IMR-90 (cell line): ENCODE results near the gene SPTY2D1. TPM values are rescaled to one million over a fixed set of nuclear protein-coding genes. Genes with fewer than 3 reads are reported as not detected.

Experiments used
- ATAC-seq: fragments of 200-7000 bp; cut with Tn5 transposase; 2 replicates; pipeline ENCODE4 v1.9.1; 2020; ENCODE audit warnings: low read depth, mild to moderate bottlenecking, moderate library complexity
- BruUV-seq: library from RNA; stranded (reverse); fragments of 400-500 nt; replicated peaks from 2 replicates; lab custom pipeline; 2021; lab: Mats Ljungman, UMichigan
- CTCF ChIA-PET: fragments of 300-600 bp; formaldehyde crosslinking; extraction: SDS; loops from one replicate; lab custom pipeline; 2021; ENCODE audit warnings: antibody characterized with exemption; lab: Yijun Ruan, JAX
- POLR2A ChIA-PET: fragments of 300-600 bp; sonication (Branson Sonifier 250); formaldehyde crosslinking; loops from one replicate; lab custom pipeline; 2022; ENCODE audit warnings: antibody characterized with exemption; ENCODE audit not compliant: unreplicated experiment; lab: Charles Lee
- DNase-seq: peaks from one replicate; pipeline ENCODE4 v3.0.0; 2013
- H2AFZ ChIP-seq: replicated peaks from 2 replicates; pipeline ENCODE3; 2013; ENCODE audit warnings: low read length, mild to moderate bottlenecking; ENCODE audit not compliant: poor library complexity
- H2AK5ac ChIP-seq: 2 replicates; pipeline ENCODE4 v1.6.1; 2013; ENCODE audit warnings: low read depth, low read length, inconsistent platforms
- H2AK9ac ChIP-seq: replicated peaks from 2 replicates; pipeline ENCODE3; 2013; ENCODE audit warnings: mild to moderate bottlenecking, low read depth, low read length, moderate library complexity; ENCODE audit not compliant: poor library complexity
- H2BK120ac ChIP-seq: 2 replicates; pipeline ENCODE4 v1.6.1; 2013; ENCODE audit warnings: low read depth, low read length, inconsistent platforms
- H2BK15ac ChIP-seq: 3 replicates; pipeline ENCODE4 v1.6.1; 2013; ENCODE audit warnings: low read depth, low read length, inconsistent platforms
- H2BK20ac ChIP-seq: 2 replicates; pipeline ENCODE4 v1.6.1; 2013; ENCODE audit warnings: low read depth, mild to moderate bottlenecking, inconsistent platforms, low read length, moderate library complexity
- H2BK5ac ChIP-seq: 2 replicates; pipeline ENCODE4 v1.6.1; 2013; ENCODE audit warnings: mild to moderate bottlenecking, low read depth, low read length, inconsistent platforms; ENCODE audit not compliant: poor library complexity, severe bottlenecking
- H3K14ac ChIP-seq: replicated peaks from 2 replicates; pipeline ENCODE4 v1.6.1; 2013; ENCODE audit warnings: low read depth, low read length, inconsistent platforms
- H3K18ac ChIP-seq: 2 replicates; pipeline ENCODE4 v1.6.1; 2013; ENCODE audit warnings: low read depth, low read length, control low read depth
- H3K23ac ChIP-seq: 2 replicates; pipeline ENCODE4 v1.6.1; 2013; ENCODE audit warnings: low read depth, low read length, inconsistent platforms
- H3K27ac ChIP-seq: 2 replicates; pipeline ENCODE4 v1.5.1; 2013; ENCODE audit warnings: mild to moderate bottlenecking, control low read depth, low read length; ENCODE audit not compliant: insufficient read depth
- H3K27me3 ChIP-seq: 2 replicates; pipeline ENCODE4 v1.6.1; 2013; ENCODE audit warnings: low read length; ENCODE audit not compliant: control insufficient read depth, insufficient read depth
- H3K36me3 ChIP-seq: 2 replicates; pipeline ENCODE4 v1.6.1; 2013; ENCODE audit warnings: low read length, mixed read lengths; ENCODE audit not compliant: control insufficient read depth, insufficient read depth
- H3K4ac ChIP-seq: 2 replicates; pipeline ENCODE4 v1.6.1; 2013; ENCODE audit warnings: low read depth, low read length, inconsistent platforms
- H3K4me1 ChIP-seq: 2 replicates; pipeline ENCODE4 v1.6.1; 2013; ENCODE audit warnings: low read length, mixed read lengths; ENCODE audit not compliant: control insufficient read depth, insufficient read depth
- H3K4me2 ChIP-seq: 2 replicates; pipeline ENCODE4 v1.6.1; 2013; ENCODE audit warnings: low read depth, mild to moderate bottlenecking, control low read depth, low read length, moderate library complexity
- H3K4me3 ChIP-seq: 2 replicates; pipeline ENCODE4 v1.5.1; 2013; ENCODE audit warnings: low read depth, mild to moderate bottlenecking, control low read depth, low read length, moderate library complexity; ENCODE audit not compliant: insufficient read depth
- H3K56ac ChIP-seq: 2 replicates; pipeline ENCODE4 v1.6.1; 2013; ENCODE audit warnings: low read length, inconsistent platforms; ENCODE audit not compliant: insufficient read depth; ENCODE audit errors: extremely low read depth
- H3K79me1 ChIP-seq, 2 experiments: 2 replicates each; pipeline ENCODE4 v1.6.1; 2013; ENCODE audit warnings: low read length in 2 of 2, inconsistent platforms in 1 of 2, low read depth in 1 of 2
- H3K9ac ChIP-seq: 2 replicates; pipeline ENCODE4 v1.6.1; 2013; ENCODE audit warnings: low read depth, low read length, control low read depth
- H3K9me1 ChIP-seq: 2 replicates; pipeline ENCODE4 v1.6.1; 2013; ENCODE audit warnings: low read length, inconsistent platforms; ENCODE audit not compliant: insufficient read depth
- H3K9me3 ChIP-seq: 2 replicates; pipeline ENCODE4 v1.6.1; 2013; ENCODE audit warnings: low read length; ENCODE audit not compliant: control insufficient read depth, insufficient read depth
- H4K20me1 ChIP-seq: 2 replicates; pipeline ENCODE4 v1.6.1; 2013; ENCODE audit warnings: low read length, inconsistent platforms; ENCODE audit not compliant: insufficient read depth
- H4K5ac ChIP-seq: 2 replicates; pipeline ENCODE4 v1.6.1; 2013; ENCODE audit warnings: mild to moderate bottlenecking, low read depth, low read length, control low read depth
- H4K8ac ChIP-seq, 2 experiments: 2 replicates each; pipeline ENCODE4 v1.6.1; 2013; ENCODE audit warnings: low read depth in 2 of 2, low read length in 2 of 2, control low read depth in 1 of 2, inconsistent platforms in 1 of 2
- H4K91ac ChIP-seq: 2 replicates; pipeline ENCODE4 v1.6.1; 2013; ENCODE audit warnings: low read depth, low read length, inconsistent platforms; ENCODE audit not compliant: insufficient read depth
- CHD1 ChIP-seq: IDR thresholded peaks from 2 replicates; pipeline ENCODE4 v1.6.1; 2012; ENCODE audit warnings: low read depth, low read length, improper control_type of control experiment
- FOS ChIP-seq: fragments of 150-350 bp; IDR thresholded peaks from 2 replicates; pipeline ENCODE4 v1.6.1; 2016; ENCODE audit warnings: low read depth, low read length
- MXI1 ChIP-seq: IDR thresholded peaks from 2 replicates; pipeline ENCODE4 v1.6.1; 2012; ENCODE audit warnings: low read depth, mild to moderate bottlenecking, low read length, moderate library complexity, borderline replicate concordance
- RFX5 ChIP-seq: IDR thresholded peaks from 2 replicates; pipeline ENCODE4 v1.8.0; 2012; ENCODE audit warnings: low read depth, mild to moderate bottlenecking, low read length, moderate library complexity
- WGBS, 2 experiments: methylation state at CpG; one replicate each; pipeline versions ENCODE4 v1.1.5 to v1.1.7; 2013; ENCODE audit warnings: missing lambda C conversion rate in 2 of 2; ENCODE audit not compliant: insufficient read length in 1 of 2; ENCODE audit errors: extremely low coverage in 2 of 2; 5-methylcytosine and 5-hydroxymethylcytosine counted together
- dilution Hi-C: fragments of 300-500 bp; cut with HindIII; formaldehyde crosslinking; loops from one replicate; pipeline ENCODE4 v1.14.3; 2018; ENCODE audit warnings: low sequenced_read_pairs; ENCODE audit not compliant: unreplicated experiment
- in situ Hi-C: fragments of 300-500 bp; cut with MboI; formaldehyde crosslinking; loops from 3 replicates; pipeline ENCODE4 v1.14.3; 2019; ENCODE audit warnings: low sequenced_read_pairs, inconsistent platforms, mixed read lengths
- intact Hi-C: fragments of 100-400 bp; cut with micrococcal nuclease; formaldehyde crosslinking; loops from 2 replicates; pipeline ENCODE4 v1.10.0; 2022
- polyA plus RNA-seq, 3 experiments: library from polyadenylated mRNA; depleted of rRNA; stranded (reverse); fragments of >200 nt; gene quantifications; 2 replicates each; pipeline ENCODE4 v1.2.3, GENCODE V29; 2012; ENCODE audit warnings: low replicate concordance in 1 of 3
- total RNA-seq: library from RNA; depleted of rRNA; stranded (reverse); fragments of >200 nt; gene quantifications from 2 replicates; pipeline ENCODE4 v1.2.3, GENCODE V29; 2012
- TF ChIP-seq, protein P1 (sequence below): conservative IDR thresholded peaks from 2 replicates; pipeline ENCODE4 v1.5.1; 2012; ENCODE audit warnings: mild to moderate bottlenecking, low read depth, low read length, improper control_type of control experiment

Gene SPTY2D1
- total and polyA plus RNA-seq, 2 of the 4 experiments (the other 2 are of a cell fraction) = 10.3 to 36.6 TPM

DNA sequence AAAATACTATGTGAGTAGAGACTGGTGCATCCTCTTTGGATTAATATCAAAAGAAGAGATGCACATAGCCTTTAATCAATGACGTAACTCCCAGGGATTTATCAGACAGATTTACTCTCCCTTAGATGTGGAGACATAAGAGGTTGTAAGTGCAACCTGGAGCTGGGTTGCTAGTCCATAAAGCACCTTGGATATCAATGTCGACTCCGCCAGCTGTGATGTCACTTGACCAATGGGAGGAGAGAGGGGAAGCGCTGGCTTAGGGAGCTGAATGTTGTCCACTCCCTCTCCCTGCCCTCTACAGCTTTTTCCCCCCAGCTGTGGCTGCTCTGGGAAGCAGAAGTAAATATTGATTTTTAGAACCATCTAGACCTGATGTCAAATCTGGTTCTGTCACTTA is 35.6 kb upstream of the SPTY2D1 start:
- no peaks in the 10 kb centered on the region for H3K9me3 ChIP-seq
- CTCF ChIA-PET = interaction anchor here (0.6 kb wide), 1 partner anchor 36 kb away, joined by 3 read pairs; no protein-coding TSS in a partner anchor
- in situ Hi-C loops (no loop called here), dilution Hi-C loops (no loop called here), intact Hi-C loops (no loop called here)
- H2BK5ac ChIP-seq = no peak overlapping the region
- H2AK9ac ChIP-seq = no peak overlapping the region
- POLR2A ChIA-PET = no interaction called here
- no peak overlapping the region for H3K18ac ChIP-seq
- H4K5ac ChIP-seq = no peak overlapping the region
- H3K14ac ChIP-seq = no peak overlapping the region
- no peaks in the 10 kb centered on the region for H3K9me1 ChIP-seq
- no peak overlapping the region for H3K4ac ChIP-seq
- H4K91ac ChIP-seq = no peak overlapping the region
- no peak overlapping the region for H2BK120ac ChIP-seq
- no peak overlapping the region for H4K8ac ChIP-seq
- H3K4me1 ChIP-seq = no peaks in the 10 kb centered on the region
- no peak overlapping the region for H2AFZ ChIP-seq
- H3K9ac ChIP-seq = no peak overlapping the region
- no peak overlapping the region for H2BK15ac ChIP-seq
- H3K4me3 ChIP-seq = no peak overlapping the region
- DNase-seq (no peak), ATAC-seq (no peak)
- no peak overlapping the region for H3K56ac ChIP-seq
- no peak overlapping the region for H2AK5ac ChIP-seq
- H3K27ac ChIP-seq = no peak overlapping the region
- H3K36me3 ChIP-seq = no peaks in the 10 kb centered on the region
- H2BK20ac ChIP-seq = no peak overlapping the region
- peaks cover 2% of the 10 kb centered on the region; the same call in 1 of the 2 replicates for H3K27me3 ChIP-seq
- H3K23ac ChIP-seq = no peak overlapping the region
- no CpG with 5 or more reads among the region's 4 CpGs for WGBS, 2 experiments
- no peaks in the 10 kb centered on the region for H3K79me1 ChIP-seq
- TF ChIP-seq, protein P1, sequence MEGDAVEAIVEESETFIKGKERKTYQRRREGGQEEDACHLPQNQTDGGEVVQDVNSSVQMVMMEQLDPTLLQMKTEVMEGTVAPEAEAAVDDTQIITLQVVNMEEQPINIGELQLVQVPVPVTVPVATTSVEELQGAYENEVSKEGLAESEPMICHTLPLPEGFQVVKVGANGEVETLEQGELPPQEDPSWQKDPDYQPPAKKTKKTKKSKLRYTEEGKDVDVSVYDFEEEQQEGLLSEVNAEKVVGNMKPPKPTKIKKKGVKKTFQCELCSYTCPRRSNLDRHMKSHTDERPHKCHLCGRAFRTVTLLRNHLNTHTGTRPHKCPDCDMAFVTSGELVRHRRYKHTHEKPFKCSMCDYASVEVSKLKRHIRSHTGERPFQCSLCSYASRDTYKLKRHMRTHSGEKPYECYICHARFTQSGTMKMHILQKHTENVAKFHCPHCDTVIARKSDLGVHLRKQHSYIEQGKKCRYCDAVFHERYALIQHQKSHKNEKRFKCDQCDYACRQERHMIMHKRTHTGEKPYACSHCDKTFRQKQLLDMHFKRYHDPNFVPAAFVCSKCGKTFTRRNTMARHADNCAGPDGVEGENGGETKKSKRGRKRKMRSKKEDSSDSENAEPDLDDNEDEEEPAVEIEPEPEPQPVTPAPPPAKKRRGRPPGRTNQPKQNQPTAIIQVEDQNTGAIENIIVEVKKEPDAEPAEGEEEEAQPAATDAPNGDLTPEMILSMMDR = no peak
- TF ChIP-seq CHD1 (no peak), RFX5 (no peak), MXI1 (no peak), FOS (no peak)
- no peaks in the 10 kb centered on the region for H4K20me1 ChIP-seq
- no TSS peak for BruUV-seq
- no peak overlapping the region for H3K4me2 ChIP-seq
